Measurements from ENCODE around the gene CD48. TPM values are rescaled to one million over a fixed set of nuclear protein-coding genes. Genes with fewer than 3 reads are reported as not detected.
"Not testable (repeated sequence)": the region's sequence is repeated elsewhere in the genome, so short reads cannot be mapped to it uniquely, and the experiment has no call there.

The CD48 gene
- total RNA-seq, 1 donor from 2014 or later: 0.82 TPM

DNA sequence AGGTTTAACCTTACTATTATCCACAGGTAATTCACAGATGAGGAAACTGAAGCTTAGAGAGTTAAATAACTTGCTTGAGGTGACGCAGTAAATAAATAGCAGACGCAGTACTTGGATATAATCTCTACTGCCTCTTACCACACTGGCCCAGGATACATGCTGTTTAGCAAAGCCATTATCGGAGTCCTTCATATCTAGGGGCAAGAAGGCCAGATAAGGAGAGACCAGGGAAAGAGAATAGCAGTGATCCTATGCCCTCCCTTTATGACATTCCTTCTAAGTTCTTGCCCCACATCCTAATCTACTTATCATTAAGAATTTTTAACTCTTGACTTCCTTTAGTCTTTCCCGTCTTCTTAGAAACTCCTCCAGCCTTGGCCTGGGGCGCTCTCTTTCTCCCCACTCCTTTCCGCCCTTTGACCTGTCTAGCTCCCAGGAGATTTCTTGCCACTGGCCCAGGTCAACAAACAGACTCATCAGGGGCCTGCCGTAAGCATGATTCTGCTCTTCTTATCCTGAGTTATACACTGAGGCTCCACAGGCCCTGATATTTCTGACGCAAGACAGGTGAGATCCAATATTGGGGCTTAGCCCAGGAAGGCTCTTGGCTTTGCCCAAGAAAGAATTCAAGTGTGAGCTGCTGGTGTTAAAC lies 53.3 kb downstream of the CD48 start:
- FAIRE-seq (no peak), DNase-seq (ENCODE audit: low spot score in 2 of 2) (no peak)

- FAIRE-seq: no peak
- no peak for DNase-seq (ENCODE audit: low spot score in 2 of 2)
Measured at GRCh38 chr1:160657250-160657781, 54.3 kb downstream of the CD48 start.

- FAIRE-seq (no peak), DNase-seq (ENCODE audit: low spot score in 2 of 2) (no peak)
Measured at GRCh38 chr1:160656737-160657136, 54.9 kb downstream of the CD48 start.

- FAIRE-seq (no peak), DNase-seq (ENCODE audit: low spot score in 2 of 2) (no peak)
Measured at GRCh38 chr1:160653620-160654016, 58.0 kb downstream of the CD48 start.

- no peak for FAIRE-seq
- DNase-seq (ENCODE audit: low spot score in 2 of 2): no peak
Measured at GRCh38 chr1:160652924-160653619, 58.5 kb downstream of the CD48 start.

DNA sequence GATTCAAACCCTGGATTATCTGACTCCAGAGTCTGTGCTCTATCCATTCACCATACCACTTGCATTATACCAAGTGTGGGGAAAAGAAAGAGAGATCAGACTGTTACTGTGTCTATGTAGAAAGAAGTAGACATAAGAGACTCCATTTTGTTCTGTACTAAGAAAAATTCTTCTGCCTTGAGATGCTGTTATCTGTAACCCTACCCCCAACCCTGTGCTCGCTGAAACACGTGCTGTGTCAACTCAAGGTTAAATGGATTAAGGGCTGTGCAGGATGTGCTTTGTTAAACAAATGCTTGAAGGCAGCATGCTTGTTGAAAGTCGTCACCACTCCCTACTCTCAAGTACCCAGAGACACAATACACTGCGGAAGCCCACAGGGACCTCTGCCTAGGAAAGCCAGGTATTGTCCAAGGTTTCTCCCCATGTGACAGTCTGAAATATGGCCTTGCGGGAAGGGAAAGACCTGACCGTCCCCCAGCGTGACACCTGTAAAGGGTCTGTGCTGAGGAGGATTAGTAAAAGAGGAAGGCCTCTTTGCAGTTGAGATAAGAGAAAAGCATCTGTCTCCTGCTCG lies 59.5 kb downstream of the CD48 start:
- not testable (repeated sequence) for DNase-seq (ENCODE audit: low spot score in 2 of 2); FAIRE-seq

DNA sequence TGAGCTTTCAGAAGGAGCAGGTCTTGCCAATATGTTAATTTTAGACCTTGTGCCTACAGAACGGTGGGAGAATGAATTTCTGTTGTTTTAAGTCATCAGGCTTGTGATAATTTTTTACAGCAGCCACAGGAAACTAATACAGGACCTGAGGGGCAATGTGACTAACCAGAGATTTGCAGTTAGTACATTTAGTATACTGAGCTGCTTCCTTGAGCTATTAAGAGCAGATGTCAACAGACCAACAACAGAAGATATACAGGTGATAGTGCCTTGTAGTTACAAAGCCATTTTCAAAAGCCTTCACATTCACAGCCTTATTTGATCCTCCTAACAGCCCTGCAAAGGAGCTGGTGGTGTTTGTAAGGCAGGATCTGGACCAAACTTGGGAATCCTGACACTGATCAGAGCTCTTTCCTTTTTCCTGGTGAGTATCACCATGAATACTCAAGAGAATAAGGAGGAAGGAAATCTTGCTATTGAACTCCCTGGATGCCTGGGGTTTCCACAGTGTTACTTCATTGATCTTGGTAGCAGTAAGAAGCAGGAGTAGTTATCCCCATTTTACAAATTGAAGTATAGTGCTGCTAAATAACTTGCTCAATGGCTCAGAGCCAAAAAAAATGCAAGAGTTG lies 60.1 kb downstream of the CD48 start:
- no peak for FAIRE-seq
- DNase-seq (ENCODE audit: low spot score in 2 of 2): no peak

DNA sequence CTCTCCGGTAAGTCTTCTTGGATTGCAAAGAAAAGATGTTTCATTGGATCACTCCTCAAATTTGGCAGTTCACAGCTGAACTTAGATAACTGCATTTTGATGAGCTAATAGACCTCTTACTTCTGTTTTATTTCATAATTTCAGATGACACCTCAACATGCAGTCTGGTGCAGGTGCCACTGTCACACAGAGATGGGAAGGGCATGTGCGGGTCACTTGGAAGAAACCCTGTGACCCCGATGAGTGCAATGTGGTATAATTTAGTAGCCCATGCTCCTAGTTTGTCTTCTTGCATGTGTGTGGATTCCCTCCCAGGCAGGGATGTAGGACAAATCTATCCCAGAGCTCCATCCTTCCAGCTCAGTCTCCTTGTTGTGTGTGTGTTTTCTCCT lies 64.3 kb downstream of the CD48 start:
- FAIRE-seq: no peak
- DNase-seq (ENCODE audit: low spot score in 2 of 2): no peak

- DNase-seq (ENCODE audit: low spot score in 2 of 2): no peak
- no peak for FAIRE-seq
Measured at GRCh38 chr1:160646711-160647328, 64.8 kb downstream of the CD48 start, which contains the start of gene SLAMF1. Gene SLAMF1, minus strand, starts transcription at chr1:160647044. Its CDS starts 99 bp downstream, at chr1:160646945.

DNA sequence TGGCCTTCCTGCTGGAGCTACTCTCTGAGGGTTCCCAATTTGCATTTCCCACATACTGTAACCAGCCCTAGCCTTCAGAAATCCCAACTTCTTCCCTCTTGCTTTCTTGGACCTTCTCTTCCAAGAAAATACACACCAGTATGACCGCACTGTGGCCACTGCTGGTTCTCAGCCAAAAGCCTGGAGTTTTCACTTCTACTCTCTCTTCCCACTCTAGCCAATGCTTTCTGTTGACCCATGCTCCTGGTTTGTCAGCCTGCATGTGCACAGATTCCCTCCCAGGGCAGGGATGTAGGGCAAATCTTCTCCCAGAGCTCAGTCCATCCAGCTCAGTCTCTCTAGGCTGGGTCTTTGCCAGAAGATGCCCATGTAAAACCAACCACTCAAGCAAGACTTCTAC lies 65.4 kb downstream of the CD48 start:
- no peak for FAIRE-seq

DNA sequence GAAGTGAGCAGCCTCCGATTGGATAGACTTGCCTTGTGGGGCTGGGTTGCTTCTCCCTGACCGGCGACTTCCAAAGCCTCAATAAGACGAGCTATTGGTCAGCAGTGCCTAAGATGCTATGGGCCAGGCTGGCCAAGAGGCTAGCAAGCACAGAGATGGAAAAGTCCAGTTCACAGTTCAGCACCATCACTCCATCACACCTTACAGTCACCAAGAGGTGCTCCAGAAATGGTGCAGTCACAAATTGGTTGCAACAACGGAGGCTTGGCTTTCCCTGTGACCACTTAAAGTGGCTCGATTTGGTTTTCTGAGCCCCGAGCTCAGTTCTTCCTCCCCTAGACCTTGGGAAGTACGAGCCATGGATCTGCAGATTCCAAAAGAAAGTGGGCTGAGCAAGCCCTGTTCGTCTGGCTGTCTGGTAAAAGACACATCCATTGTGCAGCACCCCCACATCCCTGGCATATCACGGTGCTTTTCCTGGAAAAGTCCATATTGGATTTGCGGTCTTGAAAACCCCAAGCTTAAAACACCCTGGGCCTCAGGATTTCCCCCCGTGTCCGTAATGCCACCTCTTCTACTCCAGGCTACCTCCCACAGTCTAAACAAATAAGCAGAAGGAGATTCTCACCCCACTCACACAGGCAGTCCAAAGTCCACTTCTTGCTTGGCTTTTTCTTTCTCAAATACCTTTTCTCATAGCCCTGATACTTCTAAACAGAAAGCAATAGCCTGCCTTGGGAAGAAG lies 66.1 kb downstream of the CD48 start:
- no peak for DNase-seq (ENCODE audit: low spot score in 2 of 2)

More for the DNA sequence above, 65.4 kb downstream of the CD48 start:
- no peak for DNase-seq (ENCODE audit: low spot score in 2 of 2)

GRCh38 chr1:160644399-160644798 lies 67.2 kb downstream of the CD48 start:
- FAIRE-seq: no peak
- no peak for DNase-seq (ENCODE audit: low spot score in 2 of 2)

More for the DNA sequence above, 66.1 kb downstream of the CD48 start:
- no peak for FAIRE-seq

DNA sequence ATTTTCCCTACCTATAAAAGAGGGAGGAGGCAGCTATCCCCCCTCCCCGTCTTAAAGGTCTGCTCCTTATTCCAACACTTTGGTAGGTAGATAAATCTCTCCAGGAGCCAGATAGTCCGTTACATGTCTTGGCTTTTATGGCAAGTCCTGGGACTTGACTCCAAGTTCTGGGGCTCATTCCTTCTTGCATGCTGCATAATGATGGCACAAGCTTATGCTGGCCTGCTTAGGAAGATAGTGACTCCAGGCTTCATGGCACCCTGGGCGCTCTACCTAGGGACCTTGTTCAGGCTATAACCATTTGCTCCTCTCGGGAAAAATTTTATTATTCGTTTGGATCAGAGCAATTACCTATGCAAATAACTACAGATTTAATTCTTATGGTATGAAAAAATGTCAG lies 68.5 kb downstream of the CD48 start:
- DNase-seq (ENCODE audit: low spot score in 2 of 2): no peak
- no peak for FAIRE-seq

GRCh38 chr1:160642281-160642644 lies 69.4 kb downstream of the CD48 start:
- FAIRE-seq: no peak
- no peak for DNase-seq (ENCODE audit: low spot score in 2 of 2)

GRCh38 chr1:160641323-160642280 lies 70.0 kb downstream of the CD48 start:
- DNase-seq (ENCODE audit: low spot score in 2 of 2): no peak
- FAIRE-seq: no peak

GRCh38 chr1:160640359-160641123 lies 71.1 kb downstream of the CD48 start:
- FAIRE-seq (no peak), DNase-seq (ENCODE audit: low spot score in 2 of 2) (no peak)

DNA sequence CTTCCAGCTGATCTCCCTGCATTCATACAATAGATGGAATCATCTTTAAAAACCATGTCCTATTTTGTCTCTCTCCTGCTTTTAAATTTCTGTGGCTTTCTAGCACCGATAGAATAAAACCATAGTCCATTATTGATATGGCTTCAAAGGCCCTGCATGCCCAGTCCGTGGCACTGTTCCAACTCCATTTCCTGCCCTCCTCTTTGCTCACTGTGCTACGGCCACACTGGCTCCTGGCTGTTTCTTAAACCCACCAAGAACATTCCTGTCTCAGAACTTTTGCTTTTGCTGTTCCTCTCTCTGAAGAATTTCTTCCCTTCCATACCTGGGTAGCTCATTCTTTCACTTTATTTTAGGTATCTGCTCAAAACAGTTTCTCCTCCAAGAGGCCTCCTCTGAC lies 72.0 kb downstream of the CD48 start:
- DNase-seq (ENCODE audit: low spot score in 2 of 2) (no peak), FAIRE-seq (no peak)

- DNase-seq (ENCODE audit: low spot score in 2 of 2) (no peak), FAIRE-seq (no peak)
Measured at GRCh38 chr1:160638926-160639325, 72.7 kb downstream of the CD48 start.
